ENCODE data around the gene ENDOV. TPM values are rescaled to one million over a fixed set of nuclear protein-coding genes. Genes with fewer than 3 reads are reported as not detected.

Gene ENDOV
- total and polyA plus RNA-seq, 9 donors = 8.9 to 24.1 (median 20.8) TPM

DNA sequence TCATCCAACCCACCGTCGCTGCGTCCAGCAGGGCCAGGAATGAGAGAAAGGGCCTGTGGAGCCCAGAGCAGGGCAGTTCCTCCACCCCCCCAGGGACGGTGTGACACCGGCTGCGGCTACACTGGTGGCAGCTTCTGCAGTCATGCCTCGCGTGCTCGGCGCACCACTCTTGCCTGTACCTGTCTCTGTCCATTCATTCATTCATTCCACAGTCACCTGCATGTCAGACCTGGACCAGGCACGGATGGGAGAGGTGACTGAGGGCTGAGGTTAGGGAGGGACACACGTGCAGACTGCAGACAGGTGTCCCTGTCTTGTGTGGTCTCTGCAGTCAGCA, 27.3 kb downstream of the ENDOV start:
- TF ChIP-seq, protein P1, sequence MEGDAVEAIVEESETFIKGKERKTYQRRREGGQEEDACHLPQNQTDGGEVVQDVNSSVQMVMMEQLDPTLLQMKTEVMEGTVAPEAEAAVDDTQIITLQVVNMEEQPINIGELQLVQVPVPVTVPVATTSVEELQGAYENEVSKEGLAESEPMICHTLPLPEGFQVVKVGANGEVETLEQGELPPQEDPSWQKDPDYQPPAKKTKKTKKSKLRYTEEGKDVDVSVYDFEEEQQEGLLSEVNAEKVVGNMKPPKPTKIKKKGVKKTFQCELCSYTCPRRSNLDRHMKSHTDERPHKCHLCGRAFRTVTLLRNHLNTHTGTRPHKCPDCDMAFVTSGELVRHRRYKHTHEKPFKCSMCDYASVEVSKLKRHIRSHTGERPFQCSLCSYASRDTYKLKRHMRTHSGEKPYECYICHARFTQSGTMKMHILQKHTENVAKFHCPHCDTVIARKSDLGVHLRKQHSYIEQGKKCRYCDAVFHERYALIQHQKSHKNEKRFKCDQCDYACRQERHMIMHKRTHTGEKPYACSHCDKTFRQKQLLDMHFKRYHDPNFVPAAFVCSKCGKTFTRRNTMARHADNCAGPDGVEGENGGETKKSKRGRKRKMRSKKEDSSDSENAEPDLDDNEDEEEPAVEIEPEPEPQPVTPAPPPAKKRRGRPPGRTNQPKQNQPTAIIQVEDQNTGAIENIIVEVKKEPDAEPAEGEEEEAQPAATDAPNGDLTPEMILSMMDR (IDR thresholded peaks at IDR 0.05) = no peak
- TF ChIP-seq EP300 (IDR thresholded peaks at IDR 0.05) (no peak), POLR2A (IDR thresholded peaks at IDR 0.05) (no peak)
- DNase-seq = no peak
- Histone ChIP-seq H3K36me3 (no peaks in the 10 kb centered on the region), H3K27me3 (no peaks in the 10 kb centered on the region), H3K4me1 (ENCODE audit: insufficient read depth) (no peaks in the 10 kb centered on the region), H3K4me3 (no peak overlapping the region), H3K9me3 (no peaks in the 10 kb centered on the region), H3K27ac (no peak overlapping the region)
- intact Hi-C loops (cut with DNase I) = no loop called here
- WGBS, 3 donors = 82 to 90% (median 86%) methylated on average over 12 of the region's 12 CpGs

DNA sequence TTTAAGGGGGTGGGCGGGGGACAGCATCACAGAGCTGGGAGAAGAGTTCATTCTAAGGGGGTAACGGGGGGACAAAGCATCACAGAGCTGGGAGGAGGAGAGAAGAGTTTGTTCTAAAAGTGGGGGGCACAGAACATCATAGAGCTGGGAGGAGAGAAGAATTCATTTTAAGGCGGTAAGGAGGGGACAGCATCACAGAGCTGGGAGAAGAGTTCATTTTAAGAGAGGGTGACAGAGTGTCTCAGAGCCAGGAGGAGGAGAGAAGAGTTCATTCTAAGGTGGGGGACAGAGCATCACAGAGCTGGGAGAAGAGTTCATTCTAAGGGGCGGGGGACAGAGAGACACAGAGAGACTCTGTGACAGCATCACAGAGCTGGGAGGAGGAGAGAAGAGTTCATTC, 27.8 kb downstream of the ENDOV start:
- no peaks in the 10 kb centered on the region for H3K27me3 ChIP-seq
- DNase-seq = no peak
- no peak overlapping the region for H3K27ac ChIP-seq
- TF ChIP-seq, protein P1 (IDR thresholded peaks at IDR 0.05) = no peak
- TF ChIP-seq POLR2A (IDR thresholded peaks at IDR 0.05) (no peak), EP300 (IDR thresholded peaks at IDR 0.05) (no peak)
- 87 to 96% (median 92%) methylated on average over 3 to 4 of the region's 4 CpGs for WGBS, 3 donors
- no peaks in the 10 kb centered on the region for H3K9me3 ChIP-seq
- intact Hi-C loops (cut with DNase I) = no loop called here
- H3K36me3 ChIP-seq = no peaks in the 10 kb centered on the region
- no peaks in the 10 kb centered on the region for H3K4me1 ChIP-seq (ENCODE audit: insufficient read depth)
- H3K4me3 ChIP-seq = no peak overlapping the region

DNA sequence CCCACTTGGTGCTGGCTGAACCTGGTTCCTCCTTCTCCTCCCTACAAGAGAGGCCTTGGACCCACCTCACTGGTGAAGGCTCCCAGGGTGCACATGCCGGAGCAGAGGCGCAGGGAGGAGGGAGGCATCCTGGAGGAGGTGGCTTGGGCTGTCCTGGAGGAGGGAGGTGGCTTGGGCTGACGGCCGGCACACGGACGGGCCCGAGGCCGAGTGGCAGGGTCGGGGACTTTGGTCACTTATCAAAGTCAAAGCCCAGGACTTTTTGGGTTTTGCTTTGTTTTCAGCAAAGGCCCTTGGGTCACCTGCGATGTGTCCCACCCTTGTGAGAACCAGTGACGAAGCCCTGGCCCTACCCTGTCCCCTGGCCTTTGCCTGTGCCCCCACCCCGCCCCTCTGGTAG, 28.5 kb downstream of the ENDOV start:
- intact Hi-C loops (cut with DNase I) = no loop called here
- WGBS, 3 donors = 48 to 63% (median 60%) methylated on average over 11 to 12 of the region's 12 CpGs
- no peak for DNase-seq
- Histone ChIP-seq H3K27ac (no peak overlapping the region), H3K4me1 (ENCODE audit: insufficient read depth) (no peaks in the 10 kb centered on the region), H3K4me3 (no peak overlapping the region), H3K36me3 (no peaks in the 10 kb centered on the region), H3K9me3 (no peaks in the 10 kb centered on the region), H3K27me3 (no peaks in the 10 kb centered on the region)
- TF ChIP-seq, protein P1 (IDR thresholded peaks at IDR 0.05) = no peak
- TF ChIP-seq POLR2A (IDR thresholded peaks at IDR 0.05) (no peak), EP300 (IDR thresholded peaks at IDR 0.05) (no peak)

DNA sequence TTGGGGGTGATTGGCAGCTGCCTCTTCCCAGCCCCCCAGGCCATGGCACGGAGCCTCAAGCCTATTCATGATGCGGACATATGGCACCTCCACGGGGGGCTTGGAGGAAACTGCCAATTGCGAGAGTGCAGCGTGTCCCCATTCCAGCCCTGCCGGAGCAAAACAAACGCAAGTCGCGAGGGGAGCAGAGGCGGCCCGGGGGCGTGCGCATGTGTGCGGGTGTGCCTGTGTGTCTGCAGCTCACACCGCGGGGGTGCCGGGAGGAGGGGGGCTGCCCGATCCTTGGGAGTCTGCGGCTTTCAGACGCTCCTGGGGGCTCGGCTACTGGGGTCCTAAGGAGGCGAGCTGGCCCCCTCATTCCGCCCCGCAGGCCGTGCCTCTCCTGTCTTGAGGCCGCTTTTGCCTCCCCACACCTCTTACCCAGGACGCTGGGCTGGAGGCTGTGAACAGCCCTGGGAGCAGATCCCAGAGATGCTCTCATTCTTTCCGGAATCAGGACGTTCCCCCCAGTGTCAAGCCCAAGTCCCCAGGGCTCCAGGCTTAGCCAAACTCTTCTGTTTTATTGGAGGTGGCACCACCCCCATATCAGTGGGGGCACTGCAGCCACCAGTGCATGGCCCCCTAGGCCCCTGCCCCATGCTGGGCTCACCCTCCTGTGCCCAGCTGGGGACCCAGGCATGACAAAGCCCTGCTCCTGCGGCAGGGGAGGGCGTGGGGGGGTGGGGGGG, 29.1 kb downstream of the ENDOV start:
- Histone ChIP-seq H3K9me3 (no peaks in the 10 kb centered on the region), H3K4me3 (no peak overlapping the region), H3K27ac (no peak overlapping the region), H3K27me3 (no peaks in the 10 kb centered on the region), H3K36me3 (no peaks in the 10 kb centered on the region), H3K4me1 (ENCODE audit: insufficient read depth) (no peaks in the 10 kb centered on the region)
- intact Hi-C loops (cut with DNase I) = no loop called here
- no peak for DNase-seq
- TF ChIP-seq EP300 (IDR thresholded peaks at IDR 0.05) = no peak
- TF ChIP-seq POLR2A (IDR thresholded peaks at IDR 0.05) = no peak
- TF ChIP-seq, protein P1 (IDR thresholded peaks at IDR 0.05) = no peak
- WGBS, 3 donors = 37 to 61% (median 53%) methylated on average over 21 to 31 of the region's 31 CpGs

Measured in ovary (tissue), 9 donors.